Breast epithelium (tissue), 4 donors: ENCODE results near the gene SLC1A3. TPM values are rescaled to one million over a fixed set of nuclear protein-coding genes. Genes with fewer than 3 reads are reported as not detected.

ENCODE experiments used
- DNase-seq, 2 donors: peaks; one replicate each; pipeline ENCODE4 v3.0.0-alpha.2; 2019; ENCODE audit warnings: low spot score in 2 of 2
- H3K27ac ChIP-seq, 2 donors: fragments of 200-600 bp; sonication (generic) in 1 of 2; one replicate each; pipeline ENCODE4 v1.5.1; 2016 to 2019; ENCODE audit warnings: mild to moderate bottlenecking in 1 of 2
- H3K27me3 ChIP-seq, 2 donors: fragments of 200-600 bp; sonication (generic) in 1 of 2; one replicate each; pipeline versions ENCODE4 v1.5.1 to v1.6.0; 2017 to 2019; ENCODE audit warnings: control low read depth in 1 of 2, mild to moderate bottlenecking in 1 of 2
- H3K36me3 ChIP-seq: fragments of 200-600 bp; one replicate; pipeline ENCODE4 v1.5.1; 2019
- H3K4me1 ChIP-seq, 2 donors: fragments of 200-600 bp; sonication (generic); one replicate each; pipeline ENCODE4 v1.5.1; 2016 to 2019; ENCODE audit warnings: control low read depth in 1 of 2
- H3K4me3 ChIP-seq, 3 donors: fragments of 200-600 bp; sonication (generic); 1 replicate in 2 of 3; 2 replicates in 1 of 3; pipeline ENCODE4 v1.5.1; 2016 to 2019; ENCODE audit warnings: mild to moderate bottlenecking in 3 of 3, moderate library complexity in 2 of 3
- H3K9me3 ChIP-seq, 2 donors: fragments of 200-600 bp; sonication (generic) in 1 of 2; one replicate each; pipeline ENCODE4 v1.5.1; 2016 to 2019; ENCODE audit warnings: control low read depth in 1 of 2
- CTCF ChIP-seq, 3 donors: fragments of 450-650 bp; IDR thresholded peaks; one replicate each; pipeline ENCODE4 v1.5.1; 2016 to 2017; ENCODE audit warnings: antibody characterized with exemption in 3 of 3, mild to moderate bottlenecking in 3 of 3, moderate library complexity in 3 of 3
- POLR2A ChIP-seq: fragments of 450-650 bp; IDR thresholded peaks from one replicate; pipeline ENCODE4 v1.6.1; 2016; ENCODE audit warnings: antibody characterized with exemption, mild to moderate bottlenecking, moderate library complexity
- POLR2AphosphoS5 ChIP-seq, 3 donors: sonication (generic); formaldehyde crosslinking; IDR thresholded peaks; one replicate each; pipeline ENCODE4 v1.6.1; 2017; ENCODE audit warnings: antibody characterized with exemption in 3 of 3
- intact Hi-C: fragments of 100-400 bp; cut with DNase I; formaldehyde crosslinking; loops from one replicate; pipeline ENCODE4 v1.15.1; 2023; ENCODE audit warnings: low total_unique reads
- total RNA-seq, 3 donors: library from RNA; depleted of rRNA; stranded (reverse); fragments of >200 nt; gene quantifications; one replicate each; pipeline ENCODE4 v1.1.0, GENCODE V29; 2016

SLC1A3 gene
- total RNA-seq, 3 donors from 2014 or later: 29.8 to 122 (median 87.5) TPM

GRCh38 chr5:36685631-36686288 is 79.4 kb downstream of the SLC1A3 start:
- H3K9me3 ChIP-seq: no peaks in the 10 kb centered on the region
- H3K36me3 ChIP-seq: no peaks in the 10 kb centered on the region
- H3K4me1 ChIP-seq: peaks cover 0 to 5% of the 10 kb centered on the region in 2 donors
- TF ChIP-seq CTCF (IDR thresholded peaks at IDR 0.05) (no peak), POLR2A (no peak), POLR2AphosphoS5 (IDR thresholded peaks at IDR 0.05) (no peak)
- H3K27ac ChIP-seq: no peak overlapping the region
- H3K4me3 ChIP-seq: no peak overlapping the region
- no peak for DNase-seq
- intact Hi-C loops: no loop called here
- no peaks in the 10 kb centered on the region for H3K27me3 ChIP-seq

- Histone ChIP-seq H3K36me3 (no peaks in the 10 kb centered on the region), H3K27ac (no peak overlapping the region), H3K27me3 (no peaks in the 10 kb centered on the region), H3K4me1 (peaks cover 0 to 5% of the 10 kb centered on the region in 2 donors), H3K4me3 (no peak overlapping the region), H3K9me3 (no peaks in the 10 kb centered on the region)
- intact Hi-C loops: no loop called here
- no peak for TF ChIP-seq POLR2AphosphoS5 (IDR thresholded peaks at IDR 0.05)
- TF ChIP-seq POLR2A: no peak
- no peak for TF ChIP-seq CTCF (IDR thresholded peaks at IDR 0.05)
- no peak for DNase-seq
These were observed 80.5 kb downstream of the SLC1A3 start for GRCh38 chr5:36686881-36687280.

GRCh38 chr5:36688722-36689121 is 82.3 kb downstream of the SLC1A3 start:
- no peak overlapping the region for H3K27ac ChIP-seq
- no peaks in the 10 kb centered on the region for H3K9me3 ChIP-seq

GRCh38 chr5:36689225-36689624 is 82.8 kb downstream of the SLC1A3 start:
- H3K4me1 ChIP-seq: peaks cover 5 to 6% of the 10 kb centered on the region in 2 donors
- no peaks in the 10 kb centered on the region for H3K27me3 ChIP-seq
- intact Hi-C loops: no loop called here
- DNase-seq: no peak
- no peak overlapping the region for H3K4me3 ChIP-seq
- no peaks in the 10 kb centered on the region for H3K36me3 ChIP-seq
- TF ChIP-seq POLR2A (no peak), CTCF (IDR thresholded peaks at IDR 0.05) (no peak), POLR2AphosphoS5 (IDR thresholded peaks at IDR 0.05) (no peak)
- no peak overlapping the region for H3K27ac ChIP-seq
- H3K9me3 ChIP-seq: no peaks in the 10 kb centered on the region

More at GRCh38 chr5:36688722-36689121, 82.3 kb downstream of the SLC1A3 start:
- Histone ChIP-seq H3K4me3 (no peak overlapping the region), H3K4me1 (peaks cover 5 to 6% of the 10 kb centered on the region in 2 donors), H3K27me3 (no peaks in the 10 kb centered on the region), H3K36me3 (no peaks in the 10 kb centered on the region)
- no peak for DNase-seq
- TF ChIP-seq POLR2AphosphoS5 (IDR thresholded peaks at IDR 0.05) (no peak), CTCF (IDR thresholded peaks at IDR 0.05) (no peak), POLR2A (no peak)
- intact Hi-C loops: no loop called here

- TF ChIP-seq POLR2AphosphoS5 (IDR thresholded peaks at IDR 0.05): peak in 1 of 3 donors; percentile 47
- peak; percentile 82 to 87 (median 83) for TF ChIP-seq CTCF (IDR thresholded peaks at IDR 0.05)
- no peak for TF ChIP-seq POLR2A
- H3K4me1 ChIP-seq: peaks cover 5 to 6% of the 10 kb centered on the region in 2 donors
- intact Hi-C loops: no loop called here
- no peaks in the 10 kb centered on the region for H3K9me3 ChIP-seq
- no peaks in the 10 kb centered on the region for H3K27me3 ChIP-seq
- peak overlapping the region; percentile 86 to 96 for H3K27ac ChIP-seq
- H3K4me3 ChIP-seq: peak overlapping the region; percentile 49 to 86 (median 62)
- DNase-seq: peak; percentile 63 to 83
- no peaks in the 10 kb centered on the region for H3K36me3 ChIP-seq
These were observed 83.9 kb downstream of the SLC1A3 start for GRCh38 chr5:36690041-36690961.
